ENCODE results near the gene DOCK2. TPM values are rescaled to one million over a fixed set of nuclear protein-coding genes. Genes with fewer than 3 reads are reported as not detected.

DOCK2 gene
- total and polyA plus RNA-seq, 4 experiments from 2014 or later, result 45.8 to 223 (median 162) TPM

DNA sequence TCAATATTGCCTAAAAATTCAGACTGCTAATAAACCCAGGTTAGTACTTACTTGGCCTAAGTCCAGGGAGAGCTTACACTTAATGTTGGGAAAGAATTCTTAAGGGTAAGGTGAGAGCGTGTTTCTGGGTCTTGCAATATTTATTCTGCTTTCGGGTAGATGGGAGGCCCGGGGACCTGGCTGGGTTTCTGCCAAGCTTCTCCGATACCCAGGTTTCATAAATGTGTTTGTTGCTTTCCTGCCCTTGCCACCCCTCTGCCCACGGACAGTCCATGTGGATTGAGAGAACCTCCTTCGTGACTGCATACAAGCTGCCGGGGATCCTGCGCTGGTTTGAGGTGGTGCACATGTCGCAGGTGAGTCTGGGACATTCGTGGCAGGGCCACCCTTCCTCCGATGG lies 420.2 kb downstream of the DOCK2 start:
- intact Hi-C loops (cut with micrococcal nuclease), result no loop called here
- Histone ChIP-seq H3K4me1 (ENCODE audit: insufficient read depth, low read length) (no peaks in the 10 kb centered on the region), H3K9me3 (ENCODE audit: control insufficient read depth in 1 of 2, low read length in 2 of 2) (no peaks in the 10 kb centered on the region), H3K27me3 (ENCODE audit: insufficient read depth, low read length) (no peaks in the 10 kb centered on the region), H3K4me3 (ENCODE audit: low read length in 2 of 2) (no peak overlapping the region), H3K36me3 (ENCODE audit: insufficient read depth, low read length) (peaks cover 55% of the 10 kb centered on the region), H3K27ac (ENCODE audit: low read depth, low read length) (no peak overlapping the region)
- Mint-ChIP-seq H3K4me3 (no peak overlapping the region), H3K36me3 (peaks cover 92 to 95% of the 10 kb centered on the region in 2 donors), H3K4me1 (peaks cover 0 to 3% (median 1%) of the 10 kb centered on the region in 4 donors), H3K27me3 (no peaks in the 10 kb centered on the region), H3K9me3 (peaks cover 0 to 6% (median 0%) of the 10 kb centered on the region in 8 donors), H3K27ac (no peak overlapping the region)
- ChIA-PET CTCF (ENCODE audit: partially characterized antibody) (no interaction called here), POLR2A (ENCODE audit: partially characterized antibody) (no interaction called here)
- DNase-seq, result no peak

- Histone ChIP-seq H3K4me3 (ENCODE audit: low read length in 2 of 2) (no peak overlapping the region), H3K36me3 (ENCODE audit: insufficient read depth, low read length) (peaks cover 52% of the 10 kb centered on the region), H3K4me1 (ENCODE audit: insufficient read depth, low read length) (no peaks in the 10 kb centered on the region), H3K27me3 (ENCODE audit: insufficient read depth, low read length) (no peaks in the 10 kb centered on the region), H3K9me3 (ENCODE audit: control insufficient read depth in 1 of 2, low read length in 2 of 2) (no peaks in the 10 kb centered on the region), H3K27ac (ENCODE audit: low read depth, low read length) (no peak overlapping the region)
- Mint-ChIP-seq H3K4me1 (peaks cover 0 to 3% (median 1%) of the 10 kb centered on the region in 4 donors), H3K9me3 (peaks cover 0 to 6% (median 0%) of the 10 kb centered on the region in 8 donors), H3K27ac (no peak overlapping the region), H3K4me3 (no peak overlapping the region), H3K27me3 (no peaks in the 10 kb centered on the region), H3K36me3 (peaks cover 85 to 88% of the 10 kb centered on the region in 2 donors)
- no peak for DNase-seq
- intact Hi-C loops (cut with micrococcal nuclease), result no loop called here
- POLR2A ChIA-PET (ENCODE audit: partially characterized antibody), result no interaction called here
- CTCF ChIA-PET (ENCODE audit: partially characterized antibody), result no interaction called here
Observed at GRCh38 chr5:170059221-170059620, 422.1 kb downstream of the DOCK2 start.

DNA sequence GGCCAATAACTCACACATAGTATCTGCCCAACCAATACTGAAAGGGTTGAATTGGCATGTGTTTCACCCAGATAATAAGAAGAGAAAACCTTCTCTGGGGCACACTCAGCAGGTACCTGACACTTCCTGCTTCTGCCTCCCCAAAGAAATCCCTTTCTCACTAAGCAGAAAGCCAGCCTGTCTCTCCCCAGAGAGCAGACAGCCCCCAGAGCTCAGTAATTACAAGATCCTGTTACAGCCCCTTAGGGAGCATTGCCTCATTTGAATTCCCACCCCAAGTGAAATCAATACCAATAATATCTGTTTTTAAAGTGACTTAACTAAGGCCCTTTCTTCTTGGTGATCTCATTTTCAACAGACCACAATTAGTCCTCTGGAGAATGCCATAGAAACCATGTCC lies 430.1 kb downstream of the DOCK2 start:
- ChIA-PET POLR2A (ENCODE audit: partially characterized antibody) (no interaction called here), CTCF (ENCODE audit: partially characterized antibody) (no interaction called here)
- H3K36me3 Mint-ChIP-seq, result peaks cover 78 to 88% of the 10 kb centered on the region in 2 donors
- Histone ChIP-seq H3K9me3 (ENCODE audit: control insufficient read depth in 1 of 2, low read length in 2 of 2) (no peaks in the 10 kb centered on the region), H3K27me3 (ENCODE audit: insufficient read depth, low read length) (no peaks in the 10 kb centered on the region), H3K27ac (ENCODE audit: low read depth, low read length) (no peak overlapping the region), H3K4me3 (ENCODE audit: low read length in 2 of 2) (no peak overlapping the region), H3K36me3 (ENCODE audit: insufficient read depth, low read length) (peaks cover 55% of the 10 kb centered on the region), H3K4me1 (ENCODE audit: insufficient read depth, low read length) (no peaks in the 10 kb centered on the region)
- no peaks in the 10 kb centered on the region for H3K27me3 Mint-ChIP-seq
- intact Hi-C loops (cut with micrococcal nuclease), result no loop called here
- no peak overlapping the region for H3K4me3 Mint-ChIP-seq
- H3K4me1 Mint-ChIP-seq, result peaks cover 0 to 2% (median 0%) of the 10 kb centered on the region in 4 donors
- peak overlapping the region in 2 of 7 donors; percentile 18 to 44 for H3K27ac Mint-ChIP-seq
- DNase-seq, result no peak
- H3K9me3 Mint-ChIP-seq, result peaks cover 0 to 2% (median 0%) of the 10 kb centered on the region in 8 donors

DNA sequence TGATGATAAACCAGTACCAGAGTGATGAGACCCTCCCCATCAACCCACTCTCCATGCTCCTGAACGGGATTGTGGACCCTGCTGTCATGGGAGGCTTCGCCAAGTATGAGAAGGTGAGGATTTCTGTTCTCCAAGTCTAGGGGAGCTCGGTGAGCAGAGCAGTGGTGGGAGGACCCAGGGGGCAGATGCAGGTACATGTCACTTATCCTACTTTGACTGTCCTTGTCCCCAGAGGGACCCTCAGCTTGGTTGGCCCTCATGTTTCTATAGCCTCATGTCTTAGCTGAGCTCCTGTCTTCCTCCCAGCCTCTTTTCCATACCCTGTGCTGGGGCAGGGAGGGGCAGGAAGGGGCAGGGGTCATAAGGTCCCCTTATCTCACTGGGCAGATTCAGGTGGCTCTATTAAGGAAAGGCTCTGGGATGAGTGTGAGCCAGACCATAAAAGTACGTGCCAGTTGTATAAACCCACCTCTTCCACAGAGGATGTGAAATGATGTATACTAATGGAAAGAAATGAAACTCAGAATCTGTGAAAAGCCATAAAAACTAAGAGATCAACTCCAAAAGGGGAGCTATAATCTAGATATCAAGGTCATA lies 430.6 kb downstream of the DOCK2 start:
- H3K4me1 Mint-ChIP-seq, result peaks cover 0 to 2% (median 0%) of the 10 kb centered on the region in 4 donors
- DNase-seq, result no peak
- Histone ChIP-seq H3K27ac (ENCODE audit: low read depth, low read length) (no peak overlapping the region), H3K36me3 (ENCODE audit: insufficient read depth, low read length) (peaks cover 50% of the 10 kb centered on the region), H3K27me3 (ENCODE audit: insufficient read depth, low read length) (no peaks in the 10 kb centered on the region), H3K9me3 (ENCODE audit: control insufficient read depth in 1 of 2, low read length in 2 of 2) (no peaks in the 10 kb centered on the region), H3K4me1 (ENCODE audit: insufficient read depth, low read length) (no peaks in the 10 kb centered on the region), H3K4me3 (ENCODE audit: low read length in 2 of 2) (no peak overlapping the region)
- peaks cover 0 to 2% (median 0%) of the 10 kb centered on the region in 8 donors for H3K9me3 Mint-ChIP-seq
- ChIA-PET POLR2A (ENCODE audit: partially characterized antibody) (no interaction called here), CTCF (ENCODE audit: partially characterized antibody) (no interaction called here)
- H3K27me3 Mint-ChIP-seq, result no peaks in the 10 kb centered on the region
- H3K4me3 Mint-ChIP-seq, result no peak overlapping the region
- no peak overlapping the region for H3K27ac Mint-ChIP-seq
- intact Hi-C loops (cut with micrococcal nuclease), result no loop called here
- peaks cover 76 to 86% of the 10 kb centered on the region in 2 donors for H3K36me3 Mint-ChIP-seq

GRCh38 chr5:170069512-170069911 lies 432.4 kb downstream of the DOCK2 start:
- Mint-ChIP-seq H3K27me3 (no peaks in the 10 kb centered on the region), H3K27ac (no peak overlapping the region), H3K9me3 (peaks cover 0 to 2% (median 0%) of the 10 kb centered on the region in 8 donors), H3K4me3 (no peak overlapping the region), H3K4me1 (peaks cover 0 to 2% (median 0%) of the 10 kb centered on the region in 4 donors), H3K36me3 (peaks cover 72 to 85% of the 10 kb centered on the region in 2 donors)
- CTCF ChIA-PET (ENCODE audit: partially characterized antibody), result interaction anchor here (1.2 kb wide), 1 partner anchor 9 kb away, joined by 4 read pairs; no protein-coding TSS in a partner anchor
- H3K4me3 ChIP-seq (ENCODE audit: low read length in 2 of 2), result no peak overlapping the region
- no peaks in the 10 kb centered on the region for H3K4me1 ChIP-seq (ENCODE audit: insufficient read depth, low read length)
- POLR2A ChIA-PET (ENCODE audit: partially characterized antibody), result no interaction called here
- peaks cover 47% of the 10 kb centered on the region for H3K36me3 ChIP-seq (ENCODE audit: insufficient read depth, low read length)
- intact Hi-C loops (cut with micrococcal nuclease), result no loop called here
- no peak for DNase-seq
- no peak overlapping the region for H3K27ac ChIP-seq (ENCODE audit: low read depth, low read length)
- H3K27me3 ChIP-seq (ENCODE audit: insufficient read depth, low read length), result no peaks in the 10 kb centered on the region
- H3K9me3 ChIP-seq (ENCODE audit: control insufficient read depth in 1 of 2, low read length in 2 of 2), result no peaks in the 10 kb centered on the region

- Mint-ChIP-seq H3K4me1 (no peaks in the 10 kb centered on the region), H3K36me3 (peaks cover 77 to 90% of the 10 kb centered on the region in 2 donors), H3K9me3 (peaks cover 0 to 2% (median 0%) of the 10 kb centered on the region in 8 donors), H3K27ac (peak overlapping the region in 1 of 7 donors; percentile 23), H3K27me3 (no peaks in the 10 kb centered on the region), H3K4me3 (no peak overlapping the region)
- Histone ChIP-seq H3K36me3 (ENCODE audit: insufficient read depth, low read length) (peaks cover 57% of the 10 kb centered on the region), H3K4me3 (ENCODE audit: low read length in 2 of 2) (no peak overlapping the region), H3K9me3 (ENCODE audit: control insufficient read depth in 1 of 2, low read length in 2 of 2) (no peaks in the 10 kb centered on the region), H3K4me1 (ENCODE audit: insufficient read depth, low read length) (no peaks in the 10 kb centered on the region), H3K27me3 (ENCODE audit: insufficient read depth, low read length) (no peaks in the 10 kb centered on the region), H3K27ac (ENCODE audit: low read depth, low read length) (no peak overlapping the region)
- CTCF ChIA-PET (ENCODE audit: partially characterized antibody), result interaction anchor here (0.9 to 1.7 kb wide), 5 partner anchors 10 to 16 kb away, joined by 3 to 10 read pairs (median 4); no protein-coding TSS in a partner anchor
- POLR2A ChIA-PET (ENCODE audit: partially characterized antibody), result no interaction called here
- intact Hi-C loops (cut with micrococcal nuclease), result no loop called here
- DNase-seq, result no peak
Observed at GRCh38 chr5:170070556-170071412, 433.7 kb downstream of the DOCK2 start.

- Histone ChIP-seq H3K4me3 (ENCODE audit: low read length in 2 of 2) (no peak overlapping the region), H3K36me3 (ENCODE audit: insufficient read depth, low read length) (peaks cover 63% of the 10 kb centered on the region), H3K27ac (ENCODE audit: low read depth, low read length) (no peak overlapping the region), H3K9me3 (ENCODE audit: control insufficient read depth in 1 of 2, low read length in 2 of 2) (no peaks in the 10 kb centered on the region), H3K27me3 (ENCODE audit: insufficient read depth, low read length) (no peaks in the 10 kb centered on the region), H3K4me1 (ENCODE audit: insufficient read depth, low read length) (no peaks in the 10 kb centered on the region)
- H3K4me1 Mint-ChIP-seq, result no peaks in the 10 kb centered on the region
- ChIA-PET POLR2A (ENCODE audit: partially characterized antibody) (no interaction called here), CTCF (ENCODE audit: partially characterized antibody) (interaction anchor here (0.9 to 1.7 kb wide), 4 partner anchors 11 to 15 kb away, joined by 3 to 10 read pairs (median 4); no protein-coding TSS in a partner anchor)
- intact Hi-C loops (cut with micrococcal nuclease), result no loop called here
- peaks cover 78 to 91% of the 10 kb centered on the region in 2 donors for H3K36me3 Mint-ChIP-seq
- no peak overlapping the region for H3K4me3 Mint-ChIP-seq
- H3K27ac Mint-ChIP-seq, result no peak overlapping the region
- peaks cover 0 to 2% (median 0%) of the 10 kb centered on the region in 8 donors for H3K9me3 Mint-ChIP-seq
- no peak for DNase-seq
- no peaks in the 10 kb centered on the region for H3K27me3 Mint-ChIP-seq
Observed at GRCh38 chr5:170071748-170072147, 434.7 kb downstream of the DOCK2 start.

Data from CD4-positive, alpha-beta memory T cell (primary cell).